DOHH2 (cell line): ENCODE data around the gene TAF4.

ENCODE experiments used
- CTCF ChIP-seq: fragments of 200-600 bp; sonication (generic); IDR thresholded peaks from one replicate; pipeline ENCODE4 v1.5.1; 2014; ENCODE audit warnings: antibody characterized with exemption, mild to moderate bottlenecking, low read depth, low read length; ENCODE audit not compliant: poor library complexity, severe bottlenecking
- EZH2phosphoT487 ChIP-seq: fragments of 200-600 bp; sonication (generic); IDR thresholded peaks from 2 replicates; pipeline ENCODE4 v1.6.1; 2017; ENCODE audit warnings: borderline replicate concordance, mild to moderate bottlenecking, antibody characterized with exemption, low read length, moderate library complexity, mixed read lengths

DNA sequence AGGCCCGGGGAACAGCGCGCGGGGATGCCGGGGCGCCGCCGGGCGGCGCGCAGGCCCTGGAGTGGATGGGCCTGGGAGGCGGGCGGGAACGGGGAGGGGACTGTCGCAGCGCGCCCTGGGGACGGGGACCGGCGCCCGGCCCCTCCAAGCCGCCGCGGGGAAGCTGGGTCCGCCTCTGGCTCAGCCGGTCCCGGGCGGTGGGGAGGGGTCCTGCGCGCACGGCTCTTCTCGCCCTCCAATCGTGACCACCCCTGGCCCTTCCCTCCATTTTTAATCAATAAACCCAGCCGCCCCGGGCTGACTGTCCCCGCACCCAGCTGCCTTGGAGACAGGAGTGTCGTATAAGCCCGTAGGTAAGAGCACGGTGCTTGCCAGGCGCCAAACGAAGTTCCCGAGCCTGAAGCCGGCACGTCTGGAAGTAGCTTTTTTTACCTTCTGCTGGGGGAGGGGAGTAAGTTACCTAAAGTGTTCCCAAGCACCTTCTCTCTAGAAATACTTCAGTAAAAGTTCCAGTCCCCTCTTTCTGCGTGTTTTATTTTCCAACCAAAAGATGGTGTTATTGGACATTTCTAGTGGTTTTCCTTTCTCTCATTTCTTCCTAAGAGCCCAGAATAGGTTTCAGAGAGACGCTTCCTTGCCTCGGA lies 780 bp upstream of the TAF4 start:
- TF ChIP-seq CTCF (no peak), EZH2phosphoT487 (no peak)
